Retinal pigment epithelial cell (primary cell): Measurements from ENCODE around the gene DNAJC2.

Experiments
- DNase-seq: peaks from one replicate; pipeline ENCODE4 v3.0.0-alpha.2; 2010; ENCODE audit warnings: low read depth
- H3K4me3 ChIP-seq: 2 replicates; pipeline ENCODE4 v1.5.1; 2011; ENCODE audit warnings: mild to moderate bottlenecking, low read length, control low read depth, moderate library complexity
- CTCF ChIP-seq: conservative IDR thresholded peaks from 2 replicates; pipeline ENCODE4 v1.5.1; 2011; ENCODE audit warnings: low read depth, low read length, control low read depth, inconsistent platforms

The DNAJC2 gene

GRCh38 chr7:103343332-103343731 is 1.2 kb downstream of the DNAJC2 start:
- TF ChIP-seq CTCF, result no peak
- peak overlapping the region; percentile 95 for H3K4me3 ChIP-seq
- DNase-seq, result no peak

GRCh38 chr7:103341466-103341865 is 3.1 kb downstream of the DNAJC2 start:
- no peak for DNase-seq
- no peak for TF ChIP-seq CTCF
- no peak overlapping the region for H3K4me3 ChIP-seq

DNA sequence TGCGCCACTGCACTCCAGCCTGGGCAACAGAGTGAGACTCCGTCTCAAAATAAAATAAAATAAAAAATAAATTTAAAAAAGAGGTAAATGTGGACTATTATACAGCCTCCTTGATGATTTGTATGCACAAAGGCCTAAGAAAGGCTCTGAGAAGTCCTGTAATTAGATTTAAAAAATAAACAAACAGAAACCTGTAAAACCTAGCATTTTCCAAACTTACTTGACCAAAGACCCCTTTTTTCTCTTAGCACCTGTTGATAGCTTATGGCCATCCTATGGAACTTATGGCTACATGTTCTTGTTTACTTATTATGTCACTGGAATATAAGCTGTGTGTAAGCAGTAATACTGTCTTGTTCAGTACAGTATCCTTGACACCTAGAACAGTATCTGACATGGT is 5.7 kb downstream of the DNAJC2 start:
- no peak for TF ChIP-seq CTCF
- no peak overlapping the region for H3K4me3 ChIP-seq
- no peak for DNase-seq

DNA sequence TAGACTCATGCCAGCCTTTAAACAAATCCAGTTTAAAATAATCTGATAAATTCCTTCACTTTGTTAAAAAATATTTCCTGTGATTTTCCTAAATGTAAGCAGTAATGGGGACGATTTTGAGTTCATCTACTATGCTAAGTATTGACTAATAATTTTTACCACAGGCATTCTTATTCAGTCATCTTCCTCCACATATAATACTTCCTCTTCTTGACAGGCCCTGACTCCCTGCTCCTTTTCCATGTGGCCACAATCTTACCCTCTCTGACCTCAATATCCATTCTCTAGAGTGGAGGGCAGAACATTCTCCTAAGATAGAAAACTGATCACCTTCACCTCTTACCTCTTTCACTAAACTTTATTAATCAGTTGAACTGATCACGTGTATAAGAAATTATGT is 7.8 kb downstream of the DNAJC2 start:
- no peak for DNase-seq
- no peak for TF ChIP-seq CTCF
- H3K4me3 ChIP-seq, result no peak overlapping the region

- DNase-seq, result no peak
- no peak for TF ChIP-seq CTCF
- no peak overlapping the region for H3K4me3 ChIP-seq
Observed at GRCh38 chr7:103325744-103326143, 18.8 kb downstream of the DNAJC2 start.

GRCh38 chr7:103317009-103317408 is 27.6 kb downstream of the DNAJC2 start:
- no peak for DNase-seq
- no peak overlapping the region for H3K4me3 ChIP-seq
- TF ChIP-seq CTCF, result no peak

DNA sequence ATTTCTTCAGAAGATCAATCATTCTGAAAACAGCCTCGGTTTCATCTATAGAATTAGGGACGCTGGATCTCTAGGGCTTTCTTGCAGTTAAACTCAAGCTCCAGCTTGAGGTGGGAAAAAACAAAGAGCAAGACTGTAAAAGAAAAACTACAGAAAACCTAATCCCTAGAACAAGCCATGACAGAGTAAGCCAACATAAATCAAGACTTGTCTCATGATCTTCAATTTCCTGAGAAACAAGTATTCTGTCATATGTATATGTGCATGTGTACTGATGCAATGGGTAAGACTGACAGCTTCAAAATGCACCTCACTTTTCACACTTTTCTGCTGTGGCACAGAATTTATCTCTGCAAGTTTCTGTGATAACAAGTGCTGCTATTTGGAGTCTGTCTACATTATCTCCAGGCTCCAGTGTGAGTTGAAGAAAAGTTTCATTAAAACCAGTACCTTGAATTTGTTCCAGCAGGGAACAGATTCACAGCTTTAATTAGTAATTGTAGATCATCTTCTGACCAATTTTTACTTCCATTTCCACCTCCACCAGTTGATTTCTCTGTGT is 28.1 kb downstream of the DNAJC2 start:
- TF ChIP-seq CTCF, result no peak
- DNase-seq, result no peak
- no peak overlapping the region for H3K4me3 ChIP-seq
